ENCODE data around the gene RMC1.

DNA sequence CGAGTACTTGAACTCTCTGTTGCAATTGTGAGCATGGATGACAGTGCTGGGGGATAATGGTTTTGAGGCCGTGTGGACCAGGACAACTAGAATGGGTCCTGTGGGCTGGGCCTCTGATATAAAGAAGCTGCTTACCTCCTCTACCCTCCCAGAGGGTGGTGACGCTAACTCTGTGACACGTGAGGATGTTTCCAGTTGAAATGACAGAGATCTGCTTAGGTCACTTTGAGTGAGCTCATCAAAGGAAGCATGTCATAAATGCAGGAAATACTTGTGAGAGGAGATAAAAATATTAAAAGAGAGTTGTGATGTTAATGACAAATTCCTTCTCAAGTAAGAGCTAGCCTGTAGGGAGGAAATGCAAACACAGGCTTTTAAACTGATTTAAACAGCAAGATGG, 16.4 kb downstream of the RMC1 start:
- TF ChIP-seq, protein P1, sequence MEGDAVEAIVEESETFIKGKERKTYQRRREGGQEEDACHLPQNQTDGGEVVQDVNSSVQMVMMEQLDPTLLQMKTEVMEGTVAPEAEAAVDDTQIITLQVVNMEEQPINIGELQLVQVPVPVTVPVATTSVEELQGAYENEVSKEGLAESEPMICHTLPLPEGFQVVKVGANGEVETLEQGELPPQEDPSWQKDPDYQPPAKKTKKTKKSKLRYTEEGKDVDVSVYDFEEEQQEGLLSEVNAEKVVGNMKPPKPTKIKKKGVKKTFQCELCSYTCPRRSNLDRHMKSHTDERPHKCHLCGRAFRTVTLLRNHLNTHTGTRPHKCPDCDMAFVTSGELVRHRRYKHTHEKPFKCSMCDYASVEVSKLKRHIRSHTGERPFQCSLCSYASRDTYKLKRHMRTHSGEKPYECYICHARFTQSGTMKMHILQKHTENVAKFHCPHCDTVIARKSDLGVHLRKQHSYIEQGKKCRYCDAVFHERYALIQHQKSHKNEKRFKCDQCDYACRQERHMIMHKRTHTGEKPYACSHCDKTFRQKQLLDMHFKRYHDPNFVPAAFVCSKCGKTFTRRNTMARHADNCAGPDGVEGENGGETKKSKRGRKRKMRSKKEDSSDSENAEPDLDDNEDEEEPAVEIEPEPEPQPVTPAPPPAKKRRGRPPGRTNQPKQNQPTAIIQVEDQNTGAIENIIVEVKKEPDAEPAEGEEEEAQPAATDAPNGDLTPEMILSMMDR (IDR thresholded peaks at IDR 0.05): no peak
- no peak for TF ChIP-seq POLR2A (IDR thresholded peaks at IDR 0.05)

All from heart left ventricle (tissue), 13 donors.